Neural progenitor cell (in vitro differentiated cells): Measurements from ENCODE around the gene TMC7. TPM values are rescaled to one million over a fixed set of nuclear protein-coding genes. Genes with fewer than 3 reads are reported as not detected.

Experiments
- DNase-seq: peaks from one replicate; pipeline ENCODE4 v3.0.0-alpha.2; 2016; ENCODE audit warnings: low spot score
- H2AFZ ChIP-seq: fragments of 200-600 bp; sonication (generic); replicated peaks from 2 replicates; pipeline ENCODE4 v1.6.1; 2016; ENCODE audit warnings: antibody characterized with exemption
- H3F3A ChIP-seq: fragments of 200-600 bp; sonication (generic); 2 replicates; pipeline ENCODE4 v1.6.1; 2016; ENCODE audit warnings: antibody characterized with exemption, low read depth
- H3K27ac ChIP-seq: fragments of 200-600 bp; sonication (generic); 2 replicates; pipeline ENCODE4 v1.5.1; 2016; ENCODE audit warnings: mild to moderate bottlenecking
- H3K27me3 ChIP-seq: fragments of 200-600 bp; sonication (generic); 2 replicates; pipeline ENCODE4 v1.6.1; 2016; ENCODE audit warnings: mild to moderate bottlenecking, moderate library complexity
- H3K36me3 ChIP-seq: fragments of 200-600 bp; sonication (generic); 2 replicates; pipeline ENCODE4 v1.5.1; 2016
- H3K4me1 ChIP-seq: fragments of 200-600 bp; sonication (generic); 2 replicates; pipeline ENCODE4 v1.6.1; 2016; ENCODE audit warnings: mixed run types
- H3K4me2 ChIP-seq: fragments of 200-600 bp; sonication (generic); 2 replicates; pipeline ENCODE4 v1.6.1; 2016
- H3K4me3 ChIP-seq: fragments of 200-600 bp; sonication (generic); 2 replicates; pipeline ENCODE4 v1.5.1; 2016
- H3K79me2 ChIP-seq: fragments of 200-600 bp; sonication (generic); 2 replicates; pipeline ENCODE4 v1.6.1; 2016; ENCODE audit warnings: low read depth
- H3K9ac ChIP-seq: fragments of 200-600 bp; sonication (generic); 2 replicates; pipeline ENCODE4 v1.6.1; 2016
- H3K9me3 ChIP-seq: fragments of 200-600 bp; sonication (generic); 2 replicates; pipeline ENCODE4 v1.5.1; 2016; ENCODE audit warnings: low read depth
- H4K20me1 ChIP-seq: fragments of 200-600 bp; sonication (generic); 2 replicates; pipeline ENCODE4 v1.6.1; 2016; ENCODE audit warnings: low read depth
- H3K27ac Mint-ChIP-seq: 3 replicates; pipeline ENCODE4 v1.8.0; 2021; ENCODE audit warnings: mixed read lengths
- H3K27me3 Mint-ChIP-seq: 2 replicates; pipeline ENCODE4 v1.8.0; 2022; ENCODE audit warnings: low read depth, mild to moderate bottlenecking, inconsistent platforms, moderate library complexity, mixed read lengths; ENCODE audit not compliant: insufficient read depth
- H3K36me3 Mint-ChIP-seq: 3 replicates; pipeline ENCODE4 v1.8.0; 2021; ENCODE audit warnings: mixed read lengths
- H3K4me1 Mint-ChIP-seq: 3 replicates; pipeline ENCODE4 v1.8.0; 2021; ENCODE audit warnings: mixed read lengths
- H3K4me3 Mint-ChIP-seq: 3 replicates; pipeline ENCODE4 v1.8.0; 2021; ENCODE audit warnings: mild to moderate bottlenecking, moderate library complexity, mixed read lengths
- H3K9me3 Mint-ChIP-seq: 3 replicates; pipeline ENCODE4 v1.8.0; 2020; ENCODE audit warnings: mixed read lengths
- EZH2 ChIP-seq: fragments of 200-600 bp; sonication (generic); IDR thresholded peaks from 2 replicates; pipeline ENCODE4 v1.6.1; 2017; ENCODE audit warnings: antibody characterized with exemption, mild to moderate bottlenecking, moderate library complexity
- EZH2phosphoT487 ChIP-seq: fragments of 200-600 bp; sonication (generic); IDR thresholded peaks from 2 replicates; pipeline ENCODE4 v1.6.1; 2017; ENCODE audit warnings: antibody characterized with exemption
- total RNA-seq: library from RNA; depleted of rRNA; stranded (reverse); fragments of >200 nt; gene quantifications from 2 replicates; pipeline ENCODE4 v1.2.3, GENCODE V29; 2015; ENCODE audit warnings: low replicate concordance
- TF ChIP-seq, protein P1 (sequence below): fragments of 200-600 bp; sonication (generic); IDR thresholded peaks from 2 replicates; pipeline ENCODE4 v1.5.1; 2017; ENCODE audit warnings: antibody characterized with exemption, mild to moderate bottlenecking

The TMC7 gene
- total RNA-seq, 1 donor from 2014 or later: 8.2 TPM

DNA sequence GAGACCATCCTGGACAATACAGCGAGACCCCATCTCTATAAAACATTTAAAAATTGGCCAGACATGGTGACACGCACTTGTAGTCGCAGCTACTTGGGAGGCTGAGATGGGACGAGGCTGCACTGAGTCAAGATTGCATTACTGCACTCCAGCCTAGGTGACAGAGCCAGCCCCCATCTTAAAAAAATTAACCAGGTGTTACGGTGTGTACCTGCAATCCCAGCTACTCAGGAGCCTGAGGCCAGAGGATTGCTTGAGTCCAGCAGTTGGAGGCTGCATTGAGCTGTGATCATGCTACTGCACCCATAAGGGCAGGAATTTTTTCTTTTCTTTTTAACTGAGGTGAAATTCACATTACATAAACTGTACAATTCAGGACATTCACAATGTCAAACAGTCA lies 16.9 kb upstream of the TMC7 start:
- Mint-ChIP-seq H3K27ac (no peak overlapping the region), H3K27me3 (peaks cover 2% of the 10 kb centered on the region), H3K4me3 (no peak overlapping the region), H3K9me3 (no peaks in the 10 kb centered on the region), H3K36me3 (no peaks in the 10 kb centered on the region), H3K4me1 (peaks cover 11% of the 10 kb centered on the region)
- Histone ChIP-seq H2AFZ (no peak overlapping the region), H3K9me3 (no peaks in the 10 kb centered on the region), H3K4me1 (peaks cover 5% of the 10 kb centered on the region), H3K36me3 (no peaks in the 10 kb centered on the region), H3K27ac (no peak overlapping the region), H3K4me3 (no peak overlapping the region), H3F3A (peaks cover 6% of the 10 kb centered on the region), H3K9ac (no peak overlapping the region), H3K27me3 (no peaks in the 10 kb centered on the region), H3K79me2 (no peaks in the 10 kb centered on the region), H4K20me1 (no peaks in the 10 kb centered on the region), H3K4me2 (no peak overlapping the region)
- DNase-seq: no peak
- TF ChIP-seq EZH2phosphoT487 (no peak), EZH2 (no peak)
- TF ChIP-seq, protein P1, sequence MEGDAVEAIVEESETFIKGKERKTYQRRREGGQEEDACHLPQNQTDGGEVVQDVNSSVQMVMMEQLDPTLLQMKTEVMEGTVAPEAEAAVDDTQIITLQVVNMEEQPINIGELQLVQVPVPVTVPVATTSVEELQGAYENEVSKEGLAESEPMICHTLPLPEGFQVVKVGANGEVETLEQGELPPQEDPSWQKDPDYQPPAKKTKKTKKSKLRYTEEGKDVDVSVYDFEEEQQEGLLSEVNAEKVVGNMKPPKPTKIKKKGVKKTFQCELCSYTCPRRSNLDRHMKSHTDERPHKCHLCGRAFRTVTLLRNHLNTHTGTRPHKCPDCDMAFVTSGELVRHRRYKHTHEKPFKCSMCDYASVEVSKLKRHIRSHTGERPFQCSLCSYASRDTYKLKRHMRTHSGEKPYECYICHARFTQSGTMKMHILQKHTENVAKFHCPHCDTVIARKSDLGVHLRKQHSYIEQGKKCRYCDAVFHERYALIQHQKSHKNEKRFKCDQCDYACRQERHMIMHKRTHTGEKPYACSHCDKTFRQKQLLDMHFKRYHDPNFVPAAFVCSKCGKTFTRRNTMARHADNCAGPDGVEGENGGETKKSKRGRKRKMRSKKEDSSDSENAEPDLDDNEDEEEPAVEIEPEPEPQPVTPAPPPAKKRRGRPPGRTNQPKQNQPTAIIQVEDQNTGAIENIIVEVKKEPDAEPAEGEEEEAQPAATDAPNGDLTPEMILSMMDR: no peak

DNA sequence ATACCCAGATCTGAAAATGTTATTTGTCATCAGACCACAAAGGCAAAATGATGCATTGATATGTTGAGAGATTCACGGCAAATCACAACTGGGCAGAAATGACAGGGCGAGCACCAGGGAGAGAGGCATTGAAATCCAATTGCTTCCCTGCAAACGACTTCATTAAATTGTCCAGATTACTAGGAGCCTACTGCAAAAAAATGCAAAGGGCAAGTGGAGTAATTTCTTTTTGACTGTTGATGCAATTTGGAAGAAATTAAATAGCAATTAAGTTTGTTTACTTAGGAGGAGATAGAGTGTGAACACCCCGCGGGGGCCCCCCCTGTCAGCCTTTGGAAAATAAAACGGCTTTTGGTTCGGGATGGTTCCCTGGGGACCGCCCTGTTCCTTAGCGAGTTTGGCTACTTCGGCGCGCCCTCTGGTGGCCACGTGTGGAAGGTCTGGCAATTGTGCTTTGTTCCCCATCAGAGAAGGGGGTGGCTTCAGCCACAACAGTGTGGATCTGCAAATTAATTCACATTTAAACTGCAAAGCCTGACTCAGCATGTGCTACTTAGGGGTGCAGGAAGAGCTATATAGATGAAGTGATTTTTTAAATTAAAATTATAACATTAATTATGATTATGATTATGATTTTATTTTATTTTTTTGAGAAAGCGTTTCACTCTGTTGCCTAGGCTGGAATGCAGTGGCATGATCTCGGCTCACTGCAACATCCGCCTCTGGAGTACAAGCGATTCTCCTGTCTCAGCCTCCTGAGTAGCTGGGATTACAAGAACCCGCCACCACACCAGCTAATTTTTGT lies 14.5 kb upstream of the TMC7 start:
- no peak overlapping the region for H3K27ac ChIP-seq
- H3K36me3 Mint-ChIP-seq: no peaks in the 10 kb centered on the region
- H3K4me2 ChIP-seq: peak overlapping the region; percentile 92
- H3K4me3 ChIP-seq: peak overlapping the region; percentile 52
- H3K4me1 ChIP-seq: peaks cover 5% of the 10 kb centered on the region
- H3K9ac ChIP-seq: no peak overlapping the region
- H3K9me3 Mint-ChIP-seq: no peaks in the 10 kb centered on the region
- no peaks in the 10 kb centered on the region for H3K79me2 ChIP-seq
- no peaks in the 10 kb centered on the region for H3K27me3 ChIP-seq
- H3F3A ChIP-seq: peaks cover 6% of the 10 kb centered on the region
- peak overlapping the region; percentile 88 for H2AFZ ChIP-seq
- peaks cover 3% of the 10 kb centered on the region for H3K27me3 Mint-ChIP-seq
- H3K36me3 ChIP-seq: no peaks in the 10 kb centered on the region
- peaks cover 11% of the 10 kb centered on the region for H3K4me1 Mint-ChIP-seq
- peak overlapping the region; percentile 42 for H3K4me3 Mint-ChIP-seq
- TF ChIP-seq, protein P1: peak; percentile 97
- no peak for TF ChIP-seq EZH2
- H4K20me1 ChIP-seq: no peaks in the 10 kb centered on the region
- H3K9me3 ChIP-seq: no peaks in the 10 kb centered on the region
- DNase-seq: peak; percentile 88
- H3K27ac Mint-ChIP-seq: no peak overlapping the region

DNA sequence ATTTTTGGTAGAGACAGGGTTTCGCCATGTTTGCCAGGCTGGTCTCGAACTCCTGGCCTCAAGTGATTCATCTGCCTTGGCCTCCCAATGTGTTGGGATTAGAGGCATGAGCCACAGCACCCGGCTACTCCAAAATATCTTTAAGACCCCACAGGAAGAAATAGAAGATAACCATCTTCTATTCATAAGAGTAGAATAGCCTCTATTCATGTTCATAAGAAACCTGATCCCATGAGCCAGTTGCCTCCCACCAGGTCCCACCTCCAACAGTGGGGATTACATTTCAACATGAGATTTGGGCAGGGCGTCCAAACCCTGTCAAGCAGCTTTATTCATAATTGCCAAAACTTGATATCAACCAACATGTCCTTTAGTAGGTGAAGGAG lies 13.9 kb upstream of the TMC7 start:
- Histone ChIP-seq H3K36me3 (no peaks in the 10 kb centered on the region), H3F3A (peaks cover 6% of the 10 kb centered on the region), H3K4me2 (no peak overlapping the region), H3K27ac (no peak overlapping the region), H4K20me1 (no peaks in the 10 kb centered on the region), H3K9me3 (no peaks in the 10 kb centered on the region), H3K4me1 (peaks cover 5% of the 10 kb centered on the region), H3K4me3 (no peak overlapping the region), H3K79me2 (no peaks in the 10 kb centered on the region), H2AFZ (peak overlapping the region; percentile 88), H3K27me3 (no peaks in the 10 kb centered on the region), H3K9ac (no peak overlapping the region)
- DNase-seq: no peak
- Mint-ChIP-seq H3K4me1 (peaks cover 11% of the 10 kb centered on the region), H3K4me3 (peak overlapping the region; percentile 43), H3K27ac (no peak overlapping the region), H3K36me3 (no peaks in the 10 kb centered on the region), H3K9me3 (no peaks in the 10 kb centered on the region), H3K27me3 (peaks cover 3% of the 10 kb centered on the region)
- TF ChIP-seq, protein P1: no peak
- no peak for TF ChIP-seq EZH2phosphoT487
- TF ChIP-seq EZH2: no peak
